ENCODE results near the gene SLC25A22.

SLC25A22 gene

GRCh38 chr11:798093-798713, at the start of gene SLC25A22:
Gene SLC25A22 (minus strand): TSS chr11:798281. CDS start chr11:795006, 3,275 bp downstream.
- peak; percentile 78 for DNase-seq (ENCODE audit: low read depth)

GRCh38 chr11:847876-848275, 49.8 kb upstream of the SLC25A22 start:
- no peak for DNase-seq (ENCODE audit: low read depth)

DNA sequence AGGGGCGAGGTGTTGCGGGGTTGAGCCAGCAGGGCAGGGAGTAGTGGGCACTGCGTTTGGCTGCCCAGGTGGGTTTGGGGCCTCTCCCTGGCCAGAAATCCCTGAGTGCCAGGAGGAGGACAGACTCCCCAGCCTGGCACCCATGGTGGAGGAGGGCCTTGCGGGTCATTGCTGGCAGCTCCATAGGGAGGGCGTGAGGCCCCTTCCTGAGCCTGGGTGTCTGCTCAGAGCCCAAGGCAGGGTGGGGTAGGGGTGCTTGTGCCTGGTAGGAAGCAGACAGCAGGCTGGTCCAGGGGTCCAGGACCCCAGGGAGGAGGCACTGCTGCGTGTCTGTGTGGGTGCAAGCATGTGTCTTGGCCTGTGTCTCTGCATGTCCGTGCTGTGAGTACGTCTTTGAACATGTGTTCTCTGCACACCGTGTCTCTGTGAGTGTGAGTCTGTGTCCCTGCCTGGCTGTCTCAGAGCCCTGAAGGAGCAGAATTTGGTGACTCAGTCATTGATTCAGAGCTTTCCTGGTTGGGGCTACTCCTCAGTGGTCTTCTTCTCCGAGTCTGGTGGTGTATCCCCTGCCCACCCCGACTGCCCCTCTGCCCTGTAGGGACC, 48.5 kb upstream of the SLC25A22 start:
- DNase-seq (ENCODE audit: low read depth) = no peak

DNA sequence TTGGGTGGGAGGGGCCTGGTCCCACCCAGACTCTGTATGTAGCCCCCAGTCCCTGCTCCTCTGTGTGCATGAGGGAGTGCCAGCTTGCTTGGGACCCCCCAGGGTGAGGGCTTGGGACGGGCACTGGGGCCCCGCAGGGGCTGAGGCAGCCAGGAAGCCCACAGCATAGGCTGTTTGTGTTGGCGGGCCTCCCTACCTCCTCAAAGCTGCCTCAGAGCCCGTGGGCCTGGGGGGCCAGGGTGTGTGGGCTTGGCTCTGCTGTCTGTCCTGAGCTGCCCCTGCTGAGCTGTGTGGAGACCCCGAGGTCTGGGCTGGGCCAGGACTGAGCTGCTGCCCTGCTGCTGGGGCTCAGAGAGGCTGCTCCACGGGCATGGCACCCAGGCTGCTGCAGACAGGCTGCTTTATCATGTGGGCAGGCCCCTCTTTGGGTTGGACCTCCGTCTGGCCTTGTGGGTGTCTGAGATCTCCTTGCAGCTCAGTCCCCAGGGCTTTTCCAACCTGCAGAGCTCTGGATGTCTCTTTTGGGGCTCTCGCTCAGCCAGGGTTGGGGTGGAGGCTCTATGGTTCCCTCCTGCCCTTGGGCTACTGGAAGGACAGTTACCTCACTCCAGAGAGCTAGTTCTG, 47.9 kb upstream of the SLC25A22 start:
- no peak for DNase-seq (ENCODE audit: low read depth)

DNA sequence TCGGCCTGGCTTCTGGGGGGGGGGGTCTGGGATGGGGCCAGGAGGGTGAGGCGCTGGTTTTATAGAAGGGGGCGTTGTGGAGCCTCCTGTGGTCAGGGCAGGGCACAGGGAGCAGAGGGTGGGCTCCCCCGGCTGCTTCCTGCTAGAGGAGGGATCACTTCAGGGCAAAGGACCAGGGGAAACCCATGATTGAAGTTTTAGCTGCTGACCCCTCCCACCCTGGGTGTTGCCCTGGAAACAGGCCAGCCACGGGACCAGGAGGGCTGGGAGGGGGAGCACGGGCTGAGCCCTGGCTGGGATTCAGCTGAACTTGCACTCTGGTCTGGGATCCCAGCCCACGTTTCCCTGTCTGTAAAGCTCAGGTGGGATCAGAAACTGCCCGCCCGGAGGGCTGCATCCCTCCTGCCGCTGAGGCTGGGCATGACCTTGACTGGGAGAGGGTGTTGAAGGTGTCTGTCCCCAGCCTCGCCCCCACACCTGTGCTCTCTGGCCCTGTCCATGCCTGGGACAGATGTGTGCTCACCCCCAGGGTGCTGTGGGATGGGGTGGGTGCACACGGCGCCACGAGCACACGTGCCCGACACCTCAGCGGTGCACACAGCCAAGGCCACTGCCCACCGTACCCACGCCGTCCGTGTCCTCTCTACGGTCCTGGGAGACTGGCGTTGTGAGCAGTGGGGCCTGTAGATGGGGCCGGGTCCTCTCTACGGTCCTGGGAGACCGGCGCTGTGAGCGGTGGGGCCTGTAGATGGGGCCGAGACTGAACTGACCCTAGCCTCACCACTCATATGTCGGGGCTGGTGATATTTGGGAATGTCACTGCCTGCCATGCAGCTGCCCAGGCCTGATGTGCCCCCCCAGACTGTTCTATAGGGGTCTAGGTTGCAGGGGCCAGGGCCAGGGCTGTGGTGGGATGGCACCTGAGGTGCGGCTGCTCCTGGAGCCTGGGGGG, 46.9 kb upstream of the SLC25A22 start:
- DNase-seq (ENCODE audit: low read depth) = peak; percentile 82

DNA sequence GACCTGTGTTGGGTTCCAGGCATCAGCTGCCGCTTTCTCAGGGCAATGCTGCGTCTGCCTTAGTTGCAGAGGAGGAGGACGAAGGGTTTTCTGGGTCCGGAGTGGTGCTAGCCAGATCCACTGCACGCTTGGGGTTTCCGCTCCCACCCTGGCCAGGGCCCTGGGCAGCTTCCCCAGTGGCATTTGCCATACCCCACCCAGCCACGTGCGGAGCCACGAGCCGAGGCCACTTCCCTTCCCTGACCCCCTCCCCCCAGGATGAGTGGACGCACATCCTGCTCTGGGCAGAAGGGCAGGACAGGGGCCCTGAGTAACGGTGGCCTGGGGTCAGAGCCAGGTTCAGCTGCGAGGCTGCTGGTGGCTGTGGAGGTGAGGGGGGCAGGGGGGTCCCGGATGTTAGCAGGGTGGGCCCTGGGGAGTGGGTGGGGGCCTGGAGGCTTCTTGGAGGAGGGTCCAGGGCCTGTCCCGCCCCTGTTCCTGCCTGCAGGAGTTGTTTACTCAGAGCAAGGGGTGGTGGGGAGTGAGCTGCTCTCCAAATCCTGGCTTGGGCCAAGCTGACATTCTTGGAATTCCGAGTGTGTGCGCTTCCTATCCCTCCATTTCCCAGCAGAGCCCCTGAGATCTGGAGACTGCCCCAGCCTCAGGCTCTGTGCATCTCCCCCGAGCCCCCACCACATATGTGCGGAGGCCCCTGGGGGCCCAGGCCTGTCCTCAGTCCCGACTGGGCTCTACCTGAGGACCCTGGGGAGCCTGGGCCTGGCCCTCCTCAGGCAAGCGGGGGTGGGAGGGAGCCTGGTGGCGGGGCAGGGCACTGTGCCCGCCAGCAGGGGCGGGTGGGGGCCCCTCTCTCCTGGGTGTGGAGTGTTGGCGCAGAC, 46.0 kb upstream of the SLC25A22 start:
- peak; percentile 89 for DNase-seq (ENCODE audit: low read depth)

DNA sequence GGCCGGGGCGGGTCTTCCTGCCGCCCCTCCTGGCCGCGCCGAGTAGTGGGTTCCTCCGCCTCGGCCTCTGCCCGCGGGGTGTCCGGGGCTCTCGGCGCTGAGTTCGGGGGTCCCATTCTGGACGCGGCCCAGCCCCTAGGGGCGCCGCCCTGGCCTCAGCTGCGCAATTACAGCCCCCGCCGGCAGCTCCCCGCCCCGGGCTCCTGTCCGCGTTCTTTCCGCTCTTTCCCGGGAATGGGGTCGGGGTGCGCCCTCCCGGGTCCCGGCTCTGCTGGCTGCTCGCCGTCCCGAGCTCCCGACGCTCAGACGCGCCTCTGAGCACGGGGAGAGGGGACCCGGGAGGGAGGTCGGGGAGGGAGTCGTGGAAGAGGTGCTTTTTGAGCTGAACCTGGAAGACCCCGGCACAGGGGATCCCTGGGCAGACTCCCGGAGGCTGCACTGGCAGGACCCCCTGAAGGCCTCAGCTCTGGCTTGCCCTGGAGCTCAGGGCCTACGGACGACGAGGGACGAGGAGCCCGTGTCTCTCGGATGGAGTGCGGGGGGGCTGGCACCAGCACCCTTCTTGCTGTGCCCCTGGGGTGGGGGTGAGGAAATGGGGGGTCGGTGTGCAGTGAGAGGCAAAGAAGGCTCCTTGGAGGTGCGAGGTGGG, 45.1 kb upstream of the SLC25A22 start:
- no peak for DNase-seq (ENCODE audit: low read depth)

GRCh38 chr11:842370-843002, 44.4 kb upstream of the SLC25A22 start, which contains the start of the genes POLR2L and TSPAN4:
Gene POLR2L (minus strand): TSS chr11:842529. CDS start chr11:842508, 21 bp downstream.
Gene TSPAN4 (plus strand): TSS chr11:842852. CDS start chr11:850305, 7,453 bp downstream.
- DNase-seq (ENCODE audit: low read depth) = peak; percentile 91

- DNase-seq (ENCODE audit: low read depth) = no peak
These were observed 43.9 kb upstream of the SLC25A22 start for GRCh38 chr11:841981-842369.

GRCh38 chr11:839875-840617, 42.0 kb upstream of the SLC25A22 start:
- no peak for DNase-seq (ENCODE audit: low read depth)

- no peak for DNase-seq (ENCODE audit: low read depth)
These were observed 41.2 kb upstream of the SLC25A22 start for GRCh38 chr11:839280-839623.

DNA sequence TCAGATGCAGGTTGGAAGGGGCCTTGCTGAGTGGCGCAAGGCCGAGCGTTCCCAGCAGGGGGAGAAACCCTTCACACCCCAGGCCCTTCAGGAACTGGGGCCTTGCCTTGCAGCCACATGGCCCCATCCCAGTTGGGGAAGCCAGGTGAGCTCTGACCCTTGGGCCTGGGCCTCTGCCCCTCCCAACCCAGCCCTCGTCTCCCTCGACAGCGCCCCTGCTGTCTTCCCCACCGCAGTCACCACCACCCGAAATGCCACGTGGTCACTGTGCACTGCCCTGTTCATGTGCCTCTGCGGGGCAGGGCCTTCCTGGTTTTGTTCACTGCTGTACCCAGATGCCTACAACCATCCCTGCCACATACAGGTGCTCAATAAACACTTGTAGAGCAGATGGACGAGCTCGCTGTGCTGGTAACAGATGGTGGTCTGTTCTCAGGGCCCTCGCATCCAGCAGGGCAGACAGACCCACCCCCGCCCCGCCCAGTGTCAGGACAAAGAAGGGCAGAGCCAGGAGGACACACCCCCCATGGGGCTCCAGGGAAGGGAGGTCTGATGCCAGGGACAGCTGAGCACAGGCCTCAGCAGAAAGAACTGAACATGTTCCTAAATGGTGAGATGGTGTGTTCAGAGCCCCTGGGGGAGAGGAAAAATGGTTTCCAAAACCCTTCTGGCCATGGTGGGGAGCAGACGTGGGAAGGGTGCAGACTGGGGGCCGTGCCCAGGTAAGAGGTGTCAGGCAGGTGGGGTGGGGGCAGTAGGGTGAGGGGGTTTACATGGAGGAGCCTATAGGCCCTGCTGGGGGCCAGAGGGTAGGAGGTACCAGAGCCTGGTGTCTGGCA, 40.6 kb upstream of the SLC25A22 start:
- DNase-seq (ENCODE audit: low read depth) = no peak

- DNase-seq (ENCODE audit: low read depth) = no peak
These were observed 39.9 kb upstream of the SLC25A22 start for GRCh38 chr11:837990-838307.

DNA sequence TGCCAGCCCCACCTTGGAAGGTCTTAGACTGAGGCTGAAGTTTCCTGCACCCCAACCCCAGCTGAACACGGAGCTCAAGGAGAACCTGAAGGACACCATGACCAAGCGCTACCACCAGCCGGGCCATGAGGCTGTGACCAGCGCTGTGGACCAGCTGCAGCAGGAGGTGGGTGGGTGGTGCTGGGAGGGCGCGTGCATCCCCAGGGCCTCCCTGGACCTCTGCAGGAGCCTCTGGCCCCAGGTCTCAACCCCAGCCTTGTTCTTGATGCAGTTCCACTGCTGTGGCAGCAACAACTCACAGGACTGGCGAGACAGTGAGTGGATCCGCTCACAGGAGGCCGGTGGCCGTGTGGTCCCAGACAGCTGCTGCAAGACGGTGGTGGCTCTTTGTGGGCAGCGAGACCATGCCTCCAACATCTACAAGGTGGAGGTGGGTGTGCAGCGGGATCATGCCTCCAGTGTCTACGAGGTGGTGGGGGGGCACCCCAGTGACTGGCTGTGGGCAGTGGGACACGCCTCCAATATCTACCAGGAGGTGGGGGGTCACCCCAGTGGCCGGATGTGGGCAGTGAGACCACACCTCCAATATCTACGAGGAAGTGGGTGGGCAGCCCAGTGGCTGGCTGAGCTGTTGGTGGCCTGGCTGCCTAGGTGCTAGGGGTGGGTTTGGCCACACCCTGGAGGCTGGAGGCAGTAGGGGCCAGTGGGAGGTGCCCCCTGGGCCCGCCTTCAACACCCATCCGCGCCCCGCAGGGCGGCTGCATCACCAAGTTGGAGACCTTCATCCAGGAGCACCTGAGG, 39.3 kb upstream of the SLC25A22 start:
- no peak for DNase-seq (ENCODE audit: low read depth)

- DNase-seq (ENCODE audit: low read depth) = no peak
These were observed 38.6 kb upstream of the SLC25A22 start for GRCh38 chr11:836700-837099.

DNA sequence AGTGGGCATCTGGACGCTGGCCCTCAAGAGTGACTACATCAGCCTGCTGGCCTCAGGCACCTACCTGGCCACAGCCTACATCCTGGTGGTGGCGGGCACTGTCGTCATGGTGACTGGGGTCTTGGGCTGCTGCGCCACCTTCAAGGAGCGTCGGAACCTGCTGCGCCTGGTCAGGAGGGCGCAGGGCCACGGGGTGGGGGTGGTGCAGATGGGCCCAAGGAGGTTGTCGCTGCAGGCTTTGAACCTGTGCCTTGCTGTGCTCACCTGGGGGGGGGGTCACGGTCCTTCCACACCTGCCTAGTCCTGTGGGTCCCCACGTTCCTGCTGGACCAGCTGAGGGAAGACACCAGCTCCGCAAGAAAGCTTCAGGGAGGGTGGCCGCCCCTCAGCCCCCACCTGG, 38.2 kb upstream of the SLC25A22 start:
- DNase-seq (ENCODE audit: low read depth) = no peak

DNA sequence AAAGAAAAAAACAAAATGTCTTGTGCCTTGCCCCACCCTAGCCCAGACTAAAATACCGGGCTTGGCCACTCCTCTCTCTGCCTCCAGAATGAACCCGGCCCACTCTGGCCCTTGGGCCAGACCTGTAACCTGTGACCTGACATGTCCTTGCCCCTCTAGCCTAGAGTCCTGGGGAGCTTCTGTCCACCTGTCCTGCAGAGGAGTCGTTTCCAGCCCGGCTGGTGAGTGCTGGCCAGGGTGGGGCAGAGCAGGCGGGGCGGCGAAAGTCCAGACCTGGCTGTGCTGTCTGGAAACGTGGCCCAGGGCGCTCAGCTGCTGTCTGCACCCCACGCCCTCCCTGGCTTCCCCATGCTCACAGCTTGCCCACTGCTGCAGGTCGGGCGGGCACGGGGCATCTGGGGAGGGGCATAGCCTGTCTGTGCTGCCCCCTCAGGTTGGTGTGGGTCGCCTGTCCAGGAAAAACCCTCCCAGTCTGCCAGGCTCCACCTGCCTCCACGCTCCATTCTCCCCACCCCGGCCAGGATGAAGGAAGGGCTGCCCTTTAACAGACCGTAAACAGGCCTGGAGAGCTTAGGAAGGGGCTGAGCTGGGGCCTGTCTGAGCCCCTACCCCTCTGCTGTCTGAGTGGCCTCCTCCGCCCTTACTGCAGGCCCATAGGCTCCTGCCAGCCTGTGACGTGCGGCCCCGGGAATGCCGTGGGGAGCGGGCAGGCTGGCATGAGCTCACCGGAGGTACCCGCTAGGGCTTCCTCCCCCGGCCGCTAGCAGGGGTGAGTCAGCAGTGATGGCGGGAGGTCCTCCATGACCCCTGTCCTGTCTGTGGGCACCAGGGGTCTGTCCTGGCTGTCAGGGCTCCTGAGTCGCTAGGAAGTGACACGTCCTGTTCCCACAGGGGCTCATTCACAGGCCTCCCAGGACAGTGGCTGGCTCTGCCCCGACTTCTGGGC, 36.6 kb upstream of the SLC25A22 start:
- DNase-seq (ENCODE audit: low read depth) = peak; percentile 67

Measured in iris pigment epithelial cell (primary cell).